ENCODE results near the gene CACNA1H. TPM values are rescaled to one million over a fixed set of nuclear protein-coding genes. Genes with fewer than 3 reads are reported as not detected.

Gene CACNA1H
- total RNA-seq, 4 donors from 2014 or later, result 1.8 to 13.6 (median 10.2) TPM

DNA sequence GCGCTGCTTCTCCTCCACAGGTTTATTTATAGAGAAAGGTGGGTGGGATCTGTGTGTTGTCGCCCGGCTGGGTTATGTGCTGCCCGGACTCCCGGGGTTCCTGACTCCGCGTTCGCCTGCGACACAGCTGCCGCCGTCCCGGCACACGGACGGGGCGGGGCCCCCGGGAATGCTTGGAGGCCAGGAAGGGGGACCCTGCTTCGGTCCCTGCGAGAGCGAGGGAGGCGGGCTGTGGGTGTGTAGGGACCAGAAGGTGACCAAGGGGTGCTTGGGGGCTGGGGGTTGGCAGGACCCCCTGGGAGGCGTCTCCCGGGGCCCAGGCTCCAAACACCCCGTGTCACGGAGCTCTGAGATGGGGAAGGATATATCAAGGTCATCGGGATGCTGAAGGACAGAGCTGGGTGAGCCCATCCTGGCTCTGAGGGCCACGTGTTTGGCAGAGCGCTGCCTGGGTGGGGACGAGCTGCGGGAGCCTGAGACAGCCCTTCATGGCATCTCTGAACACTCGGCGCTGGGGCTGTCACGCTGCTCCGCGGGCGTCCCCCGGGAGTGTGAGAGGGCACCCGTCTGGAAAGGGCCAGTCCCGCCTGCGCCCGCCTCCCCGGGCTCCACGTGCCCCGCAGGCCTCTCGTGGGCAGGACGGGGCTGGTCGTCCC is 4.2 kb downstream of the CACNA1H start:
- TF ChIP-seq CTCF (IDR thresholded peaks at IDR 0.05), result no peak
- DNase-seq (ENCODE audit: low spot score) (no peak), ATAC-seq (ENCODE audit: low FRiP score) (no peak)

GRCh38 chr16:1157639-1158455 is 4.9 kb downstream of the CACNA1H start:
- DNase-seq (ENCODE audit: low spot score) (no peak), ATAC-seq (ENCODE audit: low FRiP score) (no peak)
- no peak for TF ChIP-seq CTCF (IDR thresholded peaks at IDR 0.05)

GRCh38 chr16:1158456-1159324 is 5.8 kb downstream of the CACNA1H start:
- DNase-seq (ENCODE audit: low spot score), result no peak
- no peak for TF ChIP-seq CTCF (IDR thresholded peaks at IDR 0.05)
- ATAC-seq (ENCODE audit: low FRiP score), result no peak

DNA sequence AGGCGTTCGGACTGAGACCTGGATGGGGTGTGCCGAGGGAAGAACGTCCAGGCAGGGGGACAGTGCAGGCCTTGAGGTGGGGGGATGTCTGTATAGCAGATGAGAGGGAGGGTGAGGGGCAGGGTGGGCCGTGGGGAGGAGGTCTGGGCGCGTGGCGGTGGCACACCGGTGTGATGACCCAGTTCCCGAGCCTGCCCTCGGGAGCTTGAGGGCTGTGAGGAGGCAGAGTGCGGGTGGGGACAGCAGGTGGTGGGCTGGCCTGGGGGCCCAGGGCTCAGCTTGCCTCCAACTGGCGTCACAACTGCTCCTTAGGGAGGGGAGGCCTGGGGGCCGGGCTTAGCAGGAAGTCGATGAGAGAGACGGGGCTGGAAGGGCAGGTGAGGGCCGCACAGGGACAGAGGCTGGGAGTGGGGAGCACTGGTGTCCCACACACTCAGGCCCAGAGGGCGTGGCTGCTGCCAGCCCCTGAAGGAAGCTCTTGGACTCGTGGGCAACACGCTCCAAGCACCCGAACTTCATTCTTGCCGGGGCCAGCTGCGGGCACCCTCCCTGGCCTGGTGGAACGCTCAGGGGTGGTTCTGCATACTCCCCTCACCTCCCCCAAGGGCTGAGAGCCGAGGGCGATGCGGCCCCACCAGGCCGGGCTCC is 6.5 kb downstream of the CACNA1H start:
- no peak for TF ChIP-seq CTCF (IDR thresholded peaks at IDR 0.05)
- ATAC-seq (ENCODE audit: low FRiP score) (no peak), DNase-seq (ENCODE audit: low spot score) (no peak)

GRCh38 chr16:1159973-1160772 is 7.3 kb downstream of the CACNA1H start:
- no peak for TF ChIP-seq CTCF (IDR thresholded peaks at IDR 0.05)
- ATAC-seq (ENCODE audit: low FRiP score), result peak; percentile 48
- DNase-seq (ENCODE audit: low spot score), result no peak
